ENCODE data around the gene PCDH8.

Gene PCDH8

GRCh38 chr13:52864941-52865340, 16.5 kb upstream of the PCDH8 start:
- no peak for DNase-seq (ENCODE audit: low read depth, low spot score)
- no peaks in the 10 kb centered on the region for H3K9me3 ChIP-seq (ENCODE audit: low read depth, low read length)
- no peak overlapping the region for H3K4me3 ChIP-seq
- H3K9ac ChIP-seq (ENCODE audit: insufficient read length), result no peak overlapping the region
- H3K27ac ChIP-seq, result no peak overlapping the region
- H3K36me3 ChIP-seq (ENCODE audit: insufficient read depth, low read length), result no peaks in the 10 kb centered on the region
- TF ChIP-seq FOXP2 (optimal IDR thresholded peaks at IDR 0.05; ENCODE audit: control extremely low read depth, extremely low read length, insufficient read depth), result no peak
- TF ChIP-seq EZH2 (IDR thresholded peaks at IDR 0.05), result no peak
- TF ChIP-seq POLR2AphosphoS5 (IDR thresholded peaks at IDR 0.05; ENCODE audit: borderline replicate concordance, low read depth, low read length), result no peak

GRCh38 chr13:52862358-52863206, 14.1 kb upstream of the PCDH8 start:
- H3K27ac ChIP-seq, result no peak overlapping the region
- H3K36me3 ChIP-seq (ENCODE audit: insufficient read depth, low read length), result no peaks in the 10 kb centered on the region
- TF ChIP-seq POLR2AphosphoS5 (IDR thresholded peaks at IDR 0.05; ENCODE audit: borderline replicate concordance, low read depth, low read length) (no peak), FOXP2 (optimal IDR thresholded peaks at IDR 0.05; ENCODE audit: control extremely low read depth, extremely low read length, insufficient read depth) (no peak), EZH2 (IDR thresholded peaks at IDR 0.05) (no peak)
- no peak overlapping the region for H3K9ac ChIP-seq (ENCODE audit: insufficient read length)
- no peak for DNase-seq (ENCODE audit: low read depth, low spot score)
- H3K4me3 ChIP-seq, result no peak overlapping the region
- no peaks in the 10 kb centered on the region for H3K9me3 ChIP-seq (ENCODE audit: low read depth, low read length)

- TF ChIP-seq FOXP2 (optimal IDR thresholded peaks at IDR 0.05; ENCODE audit: control extremely low read depth, extremely low read length, insufficient read depth), result no peak
- TF ChIP-seq POLR2AphosphoS5 (IDR thresholded peaks at IDR 0.05; ENCODE audit: borderline replicate concordance, low read depth, low read length), result no peak
- no peak for TF ChIP-seq EZH2 (IDR thresholded peaks at IDR 0.05)
- Histone ChIP-seq H3K9me3 (ENCODE audit: low read depth, low read length) (no peaks in the 10 kb centered on the region), H3K27ac (no peak overlapping the region), H3K9ac (ENCODE audit: insufficient read length) (no peak overlapping the region), H3K36me3 (ENCODE audit: insufficient read depth, low read length) (no peaks in the 10 kb centered on the region), H3K4me3 (peak overlapping the region; percentile 96; the same call in 1 of the 2 replicates)
- DNase-seq (ENCODE audit: low read depth, low spot score), result no peak
These were observed 4.0 kb upstream of the PCDH8 start for GRCh38 chr13:52852444-52852843.

- Histone ChIP-seq H3K4me3 (peak overlapping the region; percentile 96), H3K27ac (no peak overlapping the region)
- no peak for DNase-seq (ENCODE audit: low read depth, low spot score)
These were observed 2.9 kb upstream of the PCDH8 start for GRCh38 chr13:52851137-52851962.

GRCh38 chr13:52850396-52851136, 2.1 kb upstream of the PCDH8 start:
- peak overlapping the region; percentile 96 for H3K4me3 ChIP-seq
- no peak for DNase-seq (ENCODE audit: low read depth, low spot score)
- TF ChIP-seq EZH2 (IDR thresholded peaks at IDR 0.05), result no peak
- TF ChIP-seq POLR2AphosphoS5 (IDR thresholded peaks at IDR 0.05; ENCODE audit: borderline replicate concordance, low read depth, low read length), result peak; percentile 31; the same call in 1 of the 2 replicates
- peak overlapping the region; percentile 52 for H3K9ac ChIP-seq (ENCODE audit: insufficient read length)
- H3K36me3 ChIP-seq (ENCODE audit: insufficient read depth, low read length), result no peaks in the 10 kb centered on the region
- no peaks in the 10 kb centered on the region for H3K9me3 ChIP-seq (ENCODE audit: low read depth, low read length)
- H3K27ac ChIP-seq, result no peak overlapping the region

More at GRCh38 chr13:52851137-52851962, 2.9 kb upstream of the PCDH8 start:
- Histone ChIP-seq H3K9ac (ENCODE audit: insufficient read length) (peak overlapping the region; percentile 52), H3K36me3 (ENCODE audit: insufficient read depth, low read length) (no peaks in the 10 kb centered on the region), H3K9me3 (ENCODE audit: low read depth, low read length) (no peaks in the 10 kb centered on the region)
- TF ChIP-seq EZH2 (IDR thresholded peaks at IDR 0.05) (no peak), POLR2AphosphoS5 (IDR thresholded peaks at IDR 0.05; ENCODE audit: borderline replicate concordance, low read depth, low read length) (no peak), FOXP2 (optimal IDR thresholded peaks at IDR 0.05; ENCODE audit: control extremely low read depth, extremely low read length, insufficient read depth) (no peak)

- Histone ChIP-seq H3K27ac (no peak overlapping the region), H3K36me3 (ENCODE audit: insufficient read depth, low read length) (no peaks in the 10 kb centered on the region), H3K9me3 (ENCODE audit: low read depth, low read length) (no peaks in the 10 kb centered on the region), H3K9ac (ENCODE audit: insufficient read length) (no peak overlapping the region), H3K4me3 (no peak overlapping the region)
- TF ChIP-seq FOXP2 (optimal IDR thresholded peaks at IDR 0.05; ENCODE audit: control extremely low read depth, extremely low read length, insufficient read depth) (no peak), EZH2 (IDR thresholded peaks at IDR 0.05) (no peak), POLR2AphosphoS5 (IDR thresholded peaks at IDR 0.05; ENCODE audit: borderline replicate concordance, low read depth, low read length) (no peak)
- no peak for DNase-seq (ENCODE audit: low read depth, low spot score)
These were observed 1.6 kb upstream of the PCDH8 start for GRCh38 chr13:52850072-52850395.

- Histone ChIP-seq H3K9me3 (ENCODE audit: low read depth, low read length) (no peaks in the 10 kb centered on the region), H3K27ac (no peak overlapping the region), H3K36me3 (ENCODE audit: insufficient read depth, low read length) (no peaks in the 10 kb centered on the region; the same call in 1 of the 2 replicates), H3K4me3 (peak overlapping the region; percentile 80), H3K9ac (ENCODE audit: insufficient read length) (no peak overlapping the region)
- DNase-seq (ENCODE audit: low read depth, low spot score), result no peak
- TF ChIP-seq FOXP2 (optimal IDR thresholded peaks at IDR 0.05; ENCODE audit: control extremely low read depth, extremely low read length, insufficient read depth), result no peak
- no peak for TF ChIP-seq POLR2AphosphoS5 (IDR thresholded peaks at IDR 0.05; ENCODE audit: borderline replicate concordance, low read depth, low read length)
- TF ChIP-seq EZH2 (IDR thresholded peaks at IDR 0.05), result no peak
These were observed 1.0 kb upstream of the PCDH8 start for GRCh38 chr13:52849291-52850071.
